Tibial artery (tissue), 4 donors: Measurements from ENCODE around the gene SLMAP.

Experiments
- DNase-seq, 2 donors: peaks; one replicate each; pipeline ENCODE4 v3.0.0-alpha.2; 2019
- H3K27ac ChIP-seq, 2 donors: fragments of 200-600 bp; sonication (generic) in 1 of 2; 1 replicate in 1 of 2; 2 replicates in 1 of 2; pipeline ENCODE4 v1.5.1; 2018 to 2019; ENCODE audit warnings: mild to moderate bottlenecking in 1 of 2
- H3K27me3 ChIP-seq, 2 donors: fragments of 200-600 bp; sonication (generic) in 1 of 2; one replicate each; pipeline versions ENCODE4 v1.5.1 to v1.6.0; 2016 to 2019
- H3K36me3 ChIP-seq, 3 donors: fragments of 200-600 bp; sonication (generic) in 2 of 3; one replicate each; pipeline ENCODE4 v1.5.1; 2016 to 2019; ENCODE audit warnings: mild to moderate bottlenecking in 2 of 3
- H3K4me1 ChIP-seq, 4 donors: fragments of 200-600 bp; sonication (generic) in 2 of 4; 1 replicate in 3 of 4; 2 replicates in 1 of 4; pipeline ENCODE4 v1.5.1; 2016 to 2019
- H3K4me3 ChIP-seq, 2 donors: fragments of 200-600 bp; sonication (generic) in 1 of 2; 1 replicate in 1 of 2; 2 replicates in 1 of 2; pipeline ENCODE4 v1.5.1; 2018 to 2019; ENCODE audit warnings: mild to moderate bottlenecking in 2 of 2
- H3K9me3 ChIP-seq, 3 donors: fragments of 200-600 bp; sonication (generic) in 1 of 3; one replicate each; pipeline ENCODE4 v1.5.1; 2016 to 2019
- intact Hi-C: fragments of 100-400 bp; cut with DNase I; formaldehyde crosslinking; loops from one replicate; pipeline ENCODE4 v1.15.0; 2023; ENCODE audit warnings: low total_unique reads
- TF ChIP-seq, protein P1 (sequence below), 2 experiments: fragments of 200-600 bp in 1 of 2; fragments of 450-650 bp in 1 of 2; IDR thresholded peaks; one replicate each; pipeline ENCODE4 v1.5.1; 2017 to 2019; ENCODE audit warnings: antibody characterized with exemption in 2 of 2, mild to moderate bottlenecking in 1 of 2, moderate library complexity in 1 of 2

SLMAP gene

DNA sequence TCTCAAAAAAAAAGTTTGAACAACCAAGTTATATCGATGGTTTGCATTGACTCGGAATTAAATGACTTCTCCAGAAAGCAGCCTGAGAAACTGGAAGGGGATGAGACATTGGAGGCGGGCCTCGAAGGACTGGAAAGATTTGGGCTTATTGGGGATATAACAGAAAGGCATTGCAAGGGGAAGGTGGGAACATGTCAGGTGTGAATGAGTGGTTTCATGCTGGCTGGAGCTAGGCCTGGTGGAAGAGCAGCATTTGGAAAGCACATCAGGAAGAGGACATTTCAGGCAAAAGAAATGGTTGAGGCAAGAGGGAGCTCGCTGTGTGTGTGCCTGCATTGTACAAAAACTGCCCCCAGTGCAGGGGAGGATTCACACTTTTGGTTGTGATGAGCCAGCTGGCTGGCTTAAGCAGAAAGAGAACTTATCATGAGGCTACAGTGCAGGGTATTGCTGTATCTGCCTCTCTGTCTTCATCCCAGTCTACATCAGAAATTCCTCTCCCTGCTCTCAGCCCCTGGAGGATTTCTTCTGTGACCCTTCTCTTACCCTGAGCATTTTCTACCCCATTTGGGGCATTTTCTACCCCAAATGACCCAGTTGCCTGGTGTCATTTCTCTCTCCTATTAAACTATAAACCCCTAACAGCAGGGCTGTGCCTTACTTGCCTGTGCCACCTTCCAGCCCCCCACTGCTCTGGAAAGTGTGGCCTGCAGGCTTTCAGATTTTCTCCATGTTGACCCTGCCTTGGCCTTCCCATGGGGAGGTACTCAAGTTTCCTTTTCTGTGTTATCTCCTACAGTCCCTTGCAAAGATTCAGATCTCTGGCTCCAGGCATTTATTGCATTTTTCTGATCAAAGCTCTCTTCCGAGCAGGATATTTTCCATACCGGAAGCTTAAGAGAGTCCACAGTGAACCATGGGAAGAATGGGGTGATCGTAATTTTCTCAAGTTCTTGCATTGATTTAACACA lies 187.7 kb downstream of the SLMAP start:
- H3K27me3 ChIP-seq: no peaks in the 10 kb centered on the region
- H3K4me1 ChIP-seq: peaks cover 0 to 42% (median 30%) of the 10 kb centered on the region in 4 donors
- no peaks in the 10 kb centered on the region for H3K9me3 ChIP-seq
- peak in 1 of 2 donors; percentile 54 for DNase-seq
- intact Hi-C loops: no loop called here
- H3K4me3 ChIP-seq: no peak overlapping the region
- TF ChIP-seq, protein P1, sequence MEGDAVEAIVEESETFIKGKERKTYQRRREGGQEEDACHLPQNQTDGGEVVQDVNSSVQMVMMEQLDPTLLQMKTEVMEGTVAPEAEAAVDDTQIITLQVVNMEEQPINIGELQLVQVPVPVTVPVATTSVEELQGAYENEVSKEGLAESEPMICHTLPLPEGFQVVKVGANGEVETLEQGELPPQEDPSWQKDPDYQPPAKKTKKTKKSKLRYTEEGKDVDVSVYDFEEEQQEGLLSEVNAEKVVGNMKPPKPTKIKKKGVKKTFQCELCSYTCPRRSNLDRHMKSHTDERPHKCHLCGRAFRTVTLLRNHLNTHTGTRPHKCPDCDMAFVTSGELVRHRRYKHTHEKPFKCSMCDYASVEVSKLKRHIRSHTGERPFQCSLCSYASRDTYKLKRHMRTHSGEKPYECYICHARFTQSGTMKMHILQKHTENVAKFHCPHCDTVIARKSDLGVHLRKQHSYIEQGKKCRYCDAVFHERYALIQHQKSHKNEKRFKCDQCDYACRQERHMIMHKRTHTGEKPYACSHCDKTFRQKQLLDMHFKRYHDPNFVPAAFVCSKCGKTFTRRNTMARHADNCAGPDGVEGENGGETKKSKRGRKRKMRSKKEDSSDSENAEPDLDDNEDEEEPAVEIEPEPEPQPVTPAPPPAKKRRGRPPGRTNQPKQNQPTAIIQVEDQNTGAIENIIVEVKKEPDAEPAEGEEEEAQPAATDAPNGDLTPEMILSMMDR (IDR thresholded peaks at IDR 0.05): no peak
- H3K27ac ChIP-seq: peak overlapping the region; percentile 69 to 76
- H3K36me3 ChIP-seq: no peaks in the 10 kb centered on the region

DNA sequence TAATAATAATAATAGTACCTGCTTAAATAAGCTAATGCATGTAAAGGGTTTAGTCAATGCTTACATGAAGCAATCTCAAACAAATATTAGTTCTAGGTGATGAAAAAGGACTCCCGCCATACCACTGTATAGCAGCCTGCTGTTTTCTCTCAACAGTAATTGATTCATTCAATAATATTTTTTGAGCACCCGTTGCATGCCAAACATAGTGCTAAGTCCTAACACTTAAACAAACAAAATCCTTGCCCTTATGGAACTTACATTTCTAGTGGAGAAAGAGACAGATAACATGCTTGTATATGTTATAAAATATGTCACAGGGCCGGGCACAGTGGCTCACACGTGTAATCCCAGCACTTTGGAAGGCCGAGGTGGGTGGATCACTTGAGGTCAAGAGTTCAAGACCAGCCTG lies 190.9 kb downstream of the SLMAP start:
- intact Hi-C loops: no loop called here
- Histone ChIP-seq H3K27me3 (no peaks in the 10 kb centered on the region), H3K4me3 (no peak overlapping the region), H3K36me3 (no peaks in the 10 kb centered on the region), H3K27ac (no peak overlapping the region), H3K9me3 (no peaks in the 10 kb centered on the region), H3K4me1 (peaks cover 0 to 59% (median 51%) of the 10 kb centered on the region in 4 donors)
- peak in 1 of 2 donors; percentile 27 for DNase-seq
- TF ChIP-seq, protein P1 (IDR thresholded peaks at IDR 0.05): no peak

DNA sequence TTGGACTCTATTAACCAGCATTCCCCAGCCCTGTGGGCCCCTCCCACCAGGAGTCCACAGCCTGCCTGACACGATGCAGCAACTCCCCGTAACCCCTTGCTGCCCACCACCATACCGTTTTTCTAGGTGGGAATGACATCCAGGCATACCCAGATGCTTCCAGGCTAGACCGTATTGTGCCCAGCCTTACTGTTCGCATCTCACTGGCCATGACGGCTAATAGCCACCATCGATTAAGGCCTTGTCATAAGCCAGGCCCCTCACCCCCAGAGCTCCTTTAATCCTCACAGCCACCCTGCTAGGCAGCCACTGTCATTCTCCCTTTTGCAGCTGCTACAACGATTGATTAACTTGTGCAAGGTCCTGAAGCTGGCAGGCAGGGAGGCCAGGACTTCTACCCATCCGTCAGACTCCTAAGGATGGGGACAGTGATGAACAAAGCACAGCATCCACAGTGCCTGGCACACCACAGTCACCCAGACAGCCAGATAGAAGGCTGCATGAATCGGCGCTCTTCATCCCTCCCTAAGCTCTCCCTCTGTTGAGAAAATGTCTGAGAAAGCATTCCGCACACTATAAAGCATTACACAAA lies 192.1 kb downstream of the SLMAP start:
- Histone ChIP-seq H3K4me3 (no peak overlapping the region), H3K4me1 (peaks cover 0 to 57% (median 52%) of the 10 kb centered on the region in 4 donors), H3K36me3 (no peaks in the 10 kb centered on the region), H3K27ac (no peak overlapping the region), H3K27me3 (no peaks in the 10 kb centered on the region), H3K9me3 (no peaks in the 10 kb centered on the region)
- peak in 1 of 2 donors; percentile 59 for DNase-seq
- TF ChIP-seq, protein P1 (IDR thresholded peaks at IDR 0.05): no peak
- intact Hi-C loops: no loop called here

DNA sequence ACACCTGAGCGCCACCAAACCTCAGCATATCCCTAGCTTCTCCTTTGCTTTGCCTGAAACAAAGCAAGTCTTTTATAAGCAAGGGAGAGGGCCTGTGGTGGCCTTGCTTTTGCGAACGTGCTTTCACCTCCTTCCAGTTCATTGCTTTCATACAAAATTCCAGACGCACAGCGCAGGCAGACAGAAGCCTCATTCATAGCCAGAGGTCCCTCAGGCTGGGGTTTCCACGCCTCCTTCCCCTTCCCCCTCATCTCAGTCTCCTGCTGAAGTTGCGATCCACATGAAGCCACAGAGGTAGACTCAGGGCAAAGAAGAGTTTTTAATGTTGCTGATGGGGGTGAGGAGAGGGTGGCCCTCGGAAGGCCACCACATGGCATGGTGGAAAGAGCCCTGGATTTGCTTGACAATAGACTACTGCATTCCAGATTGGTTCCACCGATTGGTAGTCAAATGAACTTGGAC lies 192.7 kb downstream of the SLMAP start:
- Histone ChIP-seq H3K9me3 (no peaks in the 10 kb centered on the region), H3K27me3 (no peaks in the 10 kb centered on the region), H3K27ac (peak overlapping the region; percentile 76 to 88), H3K4me1 (peaks cover 0 to 50% (median 47%) of the 10 kb centered on the region in 4 donors), H3K36me3 (no peaks in the 10 kb centered on the region), H3K4me3 (no peak overlapping the region)
- DNase-seq: peak in 1 of 2 donors; percentile 46
- TF ChIP-seq, protein P1 (IDR thresholded peaks at IDR 0.05): no peak
- intact Hi-C loops: no loop called here

DNA sequence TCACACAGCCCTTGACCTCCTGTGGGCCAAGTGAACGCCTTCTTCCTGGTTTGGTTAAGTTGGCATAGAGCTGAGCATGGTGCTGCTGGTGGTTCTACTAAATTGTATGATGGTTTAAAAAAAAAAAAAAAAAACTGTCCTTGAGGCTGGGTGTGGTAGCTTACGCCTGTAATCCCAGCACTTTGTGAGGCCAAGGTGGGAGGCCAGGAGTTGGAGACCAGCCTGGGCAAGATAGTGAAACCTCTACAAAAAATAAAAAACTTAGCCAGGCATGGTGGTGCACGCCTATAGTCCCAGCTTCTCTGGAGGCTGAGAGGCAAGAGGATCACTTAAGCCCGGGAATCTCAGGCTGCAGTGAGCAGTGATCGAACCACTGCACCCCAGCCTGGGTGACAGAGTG lies 193.2 kb downstream of the SLMAP start:
- TF ChIP-seq, protein P1 (IDR thresholded peaks at IDR 0.05): no peak

More for the DNA sequence above, 193.2 kb downstream of the SLMAP start:
- intact Hi-C loops: no loop called here
- no peak for DNase-seq
- H3K27me3 ChIP-seq: no peaks in the 10 kb centered on the region
- no peaks in the 10 kb centered on the region for H3K9me3 ChIP-seq
- no peak overlapping the region for H3K4me3 ChIP-seq
- no peaks in the 10 kb centered on the region for H3K36me3 ChIP-seq
- peaks cover 0 to 45% (median 42%) of the 10 kb centered on the region in 4 donors for H3K4me1 ChIP-seq
- H3K27ac ChIP-seq: peak overlapping the region; percentile 76 to 88
